Measurements from ENCODE around the gene DOCK1. TPM values are rescaled to one million over a fixed set of nuclear protein-coding genes. Genes with fewer than 3 reads are reported as not detected.

DOCK1 gene
- total RNA-seq, 1 experiment from 2014 or later = 22.7 TPM

GRCh38 chr10:127227663-127228062 lies 322.4 kb downstream of the DOCK1 start:
- no peak for DNase-seq (ENCODE audit: low read depth, low spot score)
- in situ Hi-C loops (cut with HindIII; ENCODE audit: low pct_unique_long_range_greater_than_20kb, low sequenced_read_pairs) = no loop called here

- in situ Hi-C loops (cut with HindIII; ENCODE audit: low pct_unique_long_range_greater_than_20kb, low sequenced_read_pairs) = no loop called here
- no peak for DNase-seq (ENCODE audit: low read depth, low spot score)
Observed at GRCh38 chr10:127228195-127228787, 323.1 kb downstream of the DOCK1 start.

DNA sequence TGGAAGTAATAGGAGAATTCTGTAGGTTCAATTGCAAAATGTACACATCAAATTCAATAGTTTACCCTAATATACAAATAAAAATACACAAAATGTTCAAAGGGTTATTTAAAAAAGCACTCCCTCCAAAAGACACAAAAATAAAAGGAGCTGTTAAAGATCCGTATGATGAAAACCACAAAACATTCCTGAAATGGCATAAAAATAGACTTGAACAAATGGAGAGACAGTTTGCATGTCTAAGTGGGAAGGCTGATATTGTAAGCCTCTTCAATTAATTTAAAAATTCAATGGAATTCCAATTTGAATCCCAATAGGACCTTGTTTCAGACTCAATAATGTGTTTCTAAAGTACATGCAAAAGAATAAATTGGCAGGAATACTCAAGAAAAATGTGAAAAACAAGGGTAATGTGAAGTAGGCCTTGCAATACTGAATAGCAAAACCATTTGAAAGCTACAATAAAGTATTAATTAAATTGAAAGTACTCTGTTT lies 329.1 kb downstream of the DOCK1 start:
- in situ Hi-C loops (cut with HindIII; ENCODE audit: low pct_unique_long_range_greater_than_20kb, low sequenced_read_pairs) = no loop called here
- no peak for DNase-seq (ENCODE audit: low read depth, low spot score)

DNA sequence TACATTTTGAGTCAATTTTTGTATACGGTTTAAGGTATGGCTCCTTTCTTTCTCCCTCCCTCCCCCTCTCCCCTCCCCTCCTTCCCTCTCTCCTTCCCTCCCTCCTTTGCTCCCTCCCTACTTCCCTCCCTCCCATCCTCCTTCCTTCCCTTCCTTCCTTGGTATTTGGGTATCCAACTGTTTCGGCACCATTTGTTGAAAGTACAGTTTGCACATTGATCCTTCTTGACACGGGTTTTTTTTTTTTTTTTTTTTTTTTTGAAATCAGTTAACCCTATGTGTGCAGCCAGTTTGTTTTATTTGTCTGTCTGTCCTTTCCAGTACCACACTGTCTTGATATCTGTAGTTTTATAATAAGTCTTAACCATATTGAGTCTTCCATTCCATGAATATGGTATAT lies 331.0 kb downstream of the DOCK1 start:
- no peak for DNase-seq (ENCODE audit: low read depth, low spot score)
- in situ Hi-C loops (cut with HindIII; ENCODE audit: low pct_unique_long_range_greater_than_20kb, low sequenced_read_pairs) = no loop called here

DNA sequence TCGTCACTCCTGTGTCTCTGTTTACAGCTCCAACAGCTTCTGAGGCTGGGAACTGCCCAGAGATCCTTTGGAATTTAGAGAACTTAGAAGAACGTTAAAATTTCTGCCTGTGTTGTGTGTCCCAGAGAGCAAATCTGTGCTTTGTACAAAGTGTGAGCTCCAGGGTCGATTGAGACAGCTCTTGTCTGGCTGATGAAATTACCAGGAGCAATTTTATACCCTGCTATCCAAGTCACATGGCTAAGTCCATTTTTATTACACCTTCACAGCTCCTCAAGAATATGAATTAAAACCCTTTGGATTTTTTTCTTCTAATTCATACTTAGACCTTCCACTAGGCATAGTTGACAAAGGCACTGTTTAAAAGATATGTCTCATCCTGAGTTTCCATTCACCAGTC lies 337.7 kb downstream of the DOCK1 start:
- in situ Hi-C loops (cut with HindIII; ENCODE audit: low pct_unique_long_range_greater_than_20kb, low sequenced_read_pairs) = no loop called here
- DNase-seq (ENCODE audit: low read depth, low spot score) = no peak

- DNase-seq (ENCODE audit: low read depth, low spot score) = peak; percentile 67
- in situ Hi-C loops (cut with HindIII; ENCODE audit: low pct_unique_long_range_greater_than_20kb, low sequenced_read_pairs) = no loop called here
Observed at GRCh38 chr10:127243490-127244272, 338.5 kb downstream of the DOCK1 start.

DNA sequence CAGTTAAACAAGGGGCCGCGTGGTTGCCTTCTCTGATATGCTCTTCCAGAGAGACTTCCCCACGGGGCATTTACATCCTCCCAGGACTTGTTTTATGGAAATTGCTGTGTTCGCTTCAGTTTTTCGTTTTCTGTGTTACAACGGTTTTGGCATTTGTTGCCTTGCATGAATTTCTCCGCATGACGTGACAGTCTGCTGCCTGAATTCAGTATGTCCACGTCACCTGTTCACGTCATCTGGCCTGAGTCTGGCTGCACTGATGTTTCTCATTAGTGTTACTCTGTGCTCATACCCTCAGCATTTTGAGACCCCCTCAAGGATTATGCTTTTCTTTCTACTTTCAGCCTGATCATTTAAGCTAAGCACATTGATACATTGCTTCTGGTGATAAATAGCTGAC lies 340.2 kb downstream of the DOCK1 start:
- no peak for DNase-seq (ENCODE audit: low read depth, low spot score)
- in situ Hi-C loops (cut with HindIII; ENCODE audit: low pct_unique_long_range_greater_than_20kb, low sequenced_read_pairs) = no loop called here

DNA sequence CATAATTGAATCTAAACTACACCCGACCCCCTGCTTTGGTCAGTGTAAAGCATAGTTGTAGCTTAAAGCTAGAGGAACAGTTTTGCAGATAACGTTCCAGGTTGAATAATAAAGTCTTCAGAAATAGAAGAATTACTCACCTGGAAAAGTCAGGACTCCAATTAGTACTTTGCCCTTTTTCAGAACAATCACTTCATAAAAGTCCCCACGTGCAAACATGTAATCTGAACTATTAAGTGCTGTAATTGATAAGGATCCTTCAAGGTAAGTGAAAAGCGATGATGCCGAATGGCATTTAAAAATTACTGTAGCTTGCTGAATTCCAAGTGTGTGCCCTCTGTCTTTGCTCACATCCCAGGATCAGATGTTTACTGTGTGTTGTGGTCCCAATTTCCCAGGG lies 344.8 kb downstream of the DOCK1 start:
- no peak for DNase-seq (ENCODE audit: low read depth, low spot score)
- in situ Hi-C loops (cut with HindIII; ENCODE audit: low pct_unique_long_range_greater_than_20kb, low sequenced_read_pairs) = no loop called here

DNA sequence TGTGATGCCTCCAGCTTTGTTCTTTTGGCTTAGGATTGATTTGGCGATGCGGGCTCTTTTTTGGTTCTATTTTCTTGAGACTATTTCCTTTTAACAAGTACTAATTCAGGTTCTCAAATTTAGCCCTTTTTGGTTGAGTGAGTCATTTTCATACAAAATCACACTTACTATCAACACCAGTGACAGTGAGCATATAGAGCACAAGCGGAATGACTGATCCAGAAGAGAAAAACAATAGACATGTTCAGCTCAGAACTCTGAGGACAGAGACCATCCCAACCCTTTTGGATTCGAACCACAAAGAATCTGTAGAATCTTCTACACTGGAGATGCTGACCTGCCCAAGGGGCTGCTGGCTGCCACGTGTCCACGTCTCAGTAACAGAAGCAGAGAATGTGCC lies 347.6 kb downstream of the DOCK1 start:
- DNase-seq (ENCODE audit: low read depth, low spot score) = no peak
- in situ Hi-C loops (cut with HindIII; ENCODE audit: low pct_unique_long_range_greater_than_20kb, low sequenced_read_pairs) = no loop called here

- in situ Hi-C loops (cut with HindIII; ENCODE audit: low pct_unique_long_range_greater_than_20kb, low sequenced_read_pairs) = no loop called here
- DNase-seq (ENCODE audit: low read depth, low spot score) = no peak
Observed at GRCh38 chr10:127254276-127254675, 349.0 kb downstream of the DOCK1 start.

DNA sequence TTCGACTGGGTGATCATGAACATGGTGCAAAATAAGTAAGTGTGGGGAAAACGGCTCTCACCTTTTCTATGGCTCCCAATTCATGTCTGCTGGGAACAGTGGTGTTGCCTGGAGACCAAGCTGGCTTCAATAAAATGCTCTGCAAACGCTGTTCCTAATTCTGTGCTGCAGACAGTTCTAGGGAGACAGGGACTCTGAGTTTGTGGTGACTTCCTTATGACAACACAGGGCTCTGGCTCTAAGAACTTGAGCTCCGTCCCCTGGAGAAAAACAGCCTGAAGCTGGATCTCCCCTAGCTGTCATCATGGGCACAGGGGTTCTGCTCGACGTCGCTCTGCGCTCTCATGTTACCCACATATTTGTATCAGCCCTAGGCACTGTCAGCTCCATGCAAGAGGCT lies 352.2 kb downstream of the DOCK1 start:
- in situ Hi-C loops (cut with HindIII; ENCODE audit: low pct_unique_long_range_greater_than_20kb, low sequenced_read_pairs) = no loop called here

GRCh38 chr10:127259347-127259746 lies 354.1 kb downstream of the DOCK1 start:
- no peak for DNase-seq (ENCODE audit: low read depth, low spot score)
- in situ Hi-C loops (cut with HindIII; ENCODE audit: low pct_unique_long_range_greater_than_20kb, low sequenced_read_pairs) = no loop called here

More for the DNA sequence above, 352.2 kb downstream of the DOCK1 start:
- DNase-seq (ENCODE audit: low read depth, low spot score) = no peak

GRCh38 chr10:127262606-127263005 lies 357.4 kb downstream of the DOCK1 start:
- no peak for DNase-seq (ENCODE audit: low read depth, low spot score)
- in situ Hi-C loops (cut with HindIII; ENCODE audit: low pct_unique_long_range_greater_than_20kb, low sequenced_read_pairs) = no loop called here

DNA sequence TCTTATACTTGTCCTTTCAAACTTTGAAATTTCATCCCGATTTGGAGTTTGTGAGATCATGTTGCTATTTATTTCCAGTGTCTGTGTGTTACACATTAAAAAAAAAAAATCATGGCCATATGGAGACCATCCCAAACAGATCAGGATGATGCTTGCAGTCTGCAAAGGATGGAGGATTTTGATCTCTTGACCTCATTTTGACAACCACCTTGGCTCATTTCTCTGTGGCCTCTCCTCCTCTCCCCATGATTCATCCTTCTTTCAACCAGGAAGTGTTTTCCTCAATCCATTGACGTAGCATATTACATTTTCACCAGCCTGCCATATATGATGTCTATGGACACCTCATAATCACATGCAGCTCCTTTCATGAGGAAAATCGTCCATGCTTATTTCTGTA lies 360.1 kb downstream of the DOCK1 start:
- in situ Hi-C loops (cut with HindIII; ENCODE audit: low pct_unique_long_range_greater_than_20kb, low sequenced_read_pairs) = no loop called here
- DNase-seq (ENCODE audit: low read depth, low spot score) = no peak

DNA sequence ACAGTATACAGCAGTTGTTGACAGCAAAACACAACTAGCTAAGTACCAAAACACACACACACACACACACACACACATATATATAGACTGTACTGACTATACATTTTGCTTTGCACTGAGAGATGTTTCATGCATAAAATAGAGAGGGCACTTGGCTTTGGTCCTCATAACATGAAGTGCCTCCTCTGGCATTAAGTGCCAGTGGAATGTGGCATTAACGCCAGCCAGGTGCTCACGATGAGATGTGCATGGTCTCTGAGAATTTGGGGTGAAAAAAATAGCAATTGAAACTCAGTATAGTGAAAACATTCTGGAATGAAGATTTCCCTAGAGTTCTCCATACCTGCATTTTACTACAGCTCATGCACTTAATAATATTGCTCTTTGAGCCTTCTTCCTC lies 361.2 kb downstream of the DOCK1 start:
- in situ Hi-C loops (cut with HindIII; ENCODE audit: low pct_unique_long_range_greater_than_20kb, low sequenced_read_pairs) = no loop called here
- no peak for DNase-seq (ENCODE audit: low read depth, low spot score)

GRCh38 chr10:127267442-127267841 lies 362.2 kb downstream of the DOCK1 start:
- no peak for DNase-seq (ENCODE audit: low read depth, low spot score)
- in situ Hi-C loops (cut with HindIII; ENCODE audit: low pct_unique_long_range_greater_than_20kb, low sequenced_read_pairs) = no loop called here

DNA sequence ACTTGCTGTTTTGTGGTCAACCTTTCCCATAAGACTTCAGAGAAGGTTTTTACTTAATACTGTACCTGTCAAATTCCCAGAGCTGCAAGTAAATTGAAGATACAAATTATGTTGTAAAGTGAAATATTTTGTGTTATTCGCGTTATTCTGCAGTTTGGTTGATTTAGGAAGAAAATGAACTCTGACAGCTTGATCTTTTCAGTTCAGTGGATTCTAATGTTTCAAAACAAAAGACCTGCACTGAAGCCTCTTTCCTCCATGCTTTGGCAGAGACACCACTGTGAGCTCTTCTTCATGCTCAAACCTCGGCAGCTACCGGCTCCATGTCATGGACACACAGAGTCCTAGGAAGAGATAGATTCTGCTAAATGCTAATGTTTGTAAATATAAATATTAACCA lies 366.8 kb downstream of the DOCK1 start:
- DNase-seq (ENCODE audit: low read depth, low spot score) = no peak
- in situ Hi-C loops (cut with HindIII; ENCODE audit: low pct_unique_long_range_greater_than_20kb, low sequenced_read_pairs) = no loop called here

DNA sequence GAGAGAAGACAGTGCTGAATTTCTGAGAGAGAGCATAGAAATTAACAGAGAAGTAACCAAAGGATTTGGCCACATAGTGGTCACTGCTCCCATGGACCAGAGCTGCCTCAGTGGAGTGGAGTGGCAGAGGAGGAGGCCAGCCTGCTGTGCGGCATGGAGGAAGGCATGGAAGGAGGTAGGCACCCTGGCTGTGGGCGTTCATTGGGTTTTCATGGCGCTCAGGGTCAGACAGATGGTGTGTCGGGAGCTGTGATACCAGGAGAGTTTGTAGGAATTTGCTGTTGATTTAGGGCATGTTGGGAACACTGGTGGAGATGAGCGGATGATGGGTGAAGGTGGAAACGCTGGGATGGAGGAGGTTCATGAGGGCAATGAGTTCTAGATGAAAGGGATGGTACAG lies 370.0 kb downstream of the DOCK1 start:
- DNase-seq (ENCODE audit: low read depth, low spot score) = no peak
- in situ Hi-C loops (cut with HindIII; ENCODE audit: low pct_unique_long_range_greater_than_20kb, low sequenced_read_pairs) = no loop called here

DNA sequence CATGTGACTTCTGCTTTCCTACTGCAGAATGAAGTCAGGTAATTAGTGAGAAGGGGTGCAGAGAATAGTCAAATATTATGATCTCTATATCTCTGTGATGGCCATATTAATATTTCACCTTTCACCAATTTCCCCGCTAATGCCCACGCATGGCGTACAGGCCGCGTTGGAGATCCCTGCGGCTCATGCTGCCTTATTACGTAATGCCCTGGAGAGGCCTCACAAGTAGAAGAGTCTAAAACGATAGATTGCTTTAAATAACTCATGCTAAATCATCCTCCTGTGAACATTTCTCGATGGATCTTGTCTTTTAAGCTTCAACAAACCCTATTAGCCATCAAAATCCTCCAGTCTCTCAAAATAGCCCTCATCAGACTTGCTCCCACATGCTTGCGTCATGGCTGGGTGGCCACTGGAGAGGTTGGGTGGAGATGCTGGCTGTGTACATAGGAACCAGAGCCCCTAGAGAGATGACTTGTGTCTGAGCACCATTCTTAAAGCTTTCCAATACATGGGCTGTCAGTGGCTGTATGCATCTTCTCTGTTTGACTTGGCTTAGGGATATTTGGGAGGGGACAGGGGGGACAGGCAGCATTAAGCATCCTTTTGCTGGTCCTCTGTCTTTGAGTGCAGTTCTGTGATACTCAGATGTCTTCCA lies 370.7 kb downstream of the DOCK1 start:
- in situ Hi-C loops (cut with HindIII; ENCODE audit: low pct_unique_long_range_greater_than_20kb, low sequenced_read_pairs) = no loop called here
- DNase-seq (ENCODE audit: low read depth, low spot score) = no peak
